Activated gamma-delta T cell treated with Interleukin-2 at 50 U/mL for 16 hours (primary cell): ENCODE measurements around the gene WNT2B.

Experiments
- DNase-seq: peaks from one replicate; pipeline ENCODE4 v3.0.0-alpha.2; 2020

The WNT2B gene

DNA sequence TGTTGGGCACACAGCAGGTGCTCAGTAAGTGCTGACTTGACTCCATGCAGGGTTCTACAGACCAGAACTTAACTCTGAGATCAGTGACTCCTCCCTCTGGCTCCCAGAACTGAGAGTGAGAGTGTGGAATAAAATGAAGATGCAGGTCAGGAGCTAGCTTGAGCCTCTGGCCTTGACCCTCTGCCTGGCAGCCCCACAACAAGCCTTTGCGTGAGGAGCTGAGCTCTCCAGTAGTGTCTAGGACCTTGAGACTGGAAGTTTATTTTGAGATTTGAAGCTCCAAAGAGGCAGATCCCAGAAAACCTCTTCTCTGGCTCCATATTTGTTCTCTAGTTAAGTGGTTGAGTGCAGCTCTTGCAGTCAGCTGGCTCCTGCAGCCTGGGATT, 3.4 kb upstream of the WNT2B start:
- no peak for DNase-seq

DNA sequence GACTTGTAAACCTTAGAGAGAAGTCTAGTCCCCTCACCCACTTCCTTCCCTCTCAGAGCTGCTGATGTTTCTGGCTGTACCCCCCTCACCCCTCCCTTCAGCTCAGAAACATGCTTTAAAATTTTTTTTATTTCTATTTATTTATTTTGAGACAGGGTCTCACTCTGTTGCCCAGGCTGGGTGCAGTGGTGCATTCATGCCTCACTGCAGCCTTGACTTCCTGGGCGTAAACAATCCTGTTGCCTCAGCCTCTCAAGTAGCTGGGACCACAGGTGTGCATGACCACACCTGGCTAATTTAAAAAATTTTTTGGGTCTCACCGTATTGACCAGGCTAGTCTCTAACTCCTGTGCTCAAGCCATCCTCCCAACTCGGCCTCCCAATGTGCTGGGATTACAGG, 2.9 kb upstream of the WNT2B start:
- DNase-seq: no peak

DNA sequence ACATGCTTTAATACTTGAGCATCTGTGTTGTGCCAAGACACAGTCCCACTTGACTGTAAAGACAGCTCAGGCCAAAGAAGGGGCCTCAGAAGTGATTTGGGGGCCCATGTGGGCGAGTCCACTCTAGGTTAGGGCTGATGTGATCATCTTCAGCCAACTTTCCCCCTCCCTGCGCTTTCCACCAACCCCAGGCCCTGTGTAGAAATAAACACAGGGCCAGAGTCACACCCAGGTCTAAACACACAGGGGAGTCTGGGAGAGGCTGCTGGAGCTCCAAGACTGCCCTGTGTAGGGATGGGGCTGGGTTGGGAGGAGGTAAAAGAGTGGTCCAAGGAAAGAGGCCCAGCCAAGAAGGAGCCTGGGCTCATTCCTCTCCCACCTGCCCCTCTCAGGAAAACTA, 2.5 kb upstream of the WNT2B start:
- DNase-seq: no peak

DNA sequence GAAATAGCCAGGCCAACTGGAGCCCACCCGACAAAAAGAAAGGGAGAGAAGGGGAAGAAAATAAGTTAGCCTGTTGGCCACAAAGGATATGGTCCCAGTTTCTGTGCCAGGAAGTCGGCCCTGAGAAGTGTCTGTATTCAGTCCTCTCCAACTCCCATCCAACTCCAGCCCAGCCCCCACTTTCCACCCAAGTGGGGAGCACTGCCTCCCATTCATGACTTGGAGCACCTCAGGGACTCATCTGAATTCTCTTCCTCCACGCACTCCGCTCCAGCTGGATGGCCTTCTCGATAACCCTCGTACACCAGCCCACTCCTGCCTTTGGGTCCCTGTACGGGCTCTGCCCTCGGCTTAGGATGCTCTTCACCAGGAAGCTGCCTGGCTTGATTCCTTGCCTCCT, 2.0 kb upstream of the WNT2B start:
- no peak for DNase-seq

DNA sequence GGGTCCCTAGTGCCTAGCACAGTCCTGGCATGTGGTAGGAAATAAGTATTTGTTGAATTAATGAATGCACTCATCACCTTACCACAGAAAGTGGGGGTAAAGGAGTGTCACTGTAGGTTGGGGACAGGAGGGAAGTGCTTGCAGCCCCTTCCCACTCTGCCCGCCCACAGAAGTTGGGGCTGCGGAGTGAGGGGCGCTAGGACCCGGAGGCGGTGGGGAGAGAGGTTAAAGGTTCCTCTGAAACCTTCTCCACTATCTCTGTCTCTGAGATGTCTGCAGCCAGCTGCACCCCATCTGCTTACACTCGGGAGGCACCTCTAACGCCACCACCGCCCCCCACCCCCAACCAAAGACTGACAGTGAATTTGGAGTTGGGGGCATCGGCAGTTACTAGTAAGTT, 1.4 kb upstream of the WNT2B start:
- no peak for DNase-seq

DNA sequence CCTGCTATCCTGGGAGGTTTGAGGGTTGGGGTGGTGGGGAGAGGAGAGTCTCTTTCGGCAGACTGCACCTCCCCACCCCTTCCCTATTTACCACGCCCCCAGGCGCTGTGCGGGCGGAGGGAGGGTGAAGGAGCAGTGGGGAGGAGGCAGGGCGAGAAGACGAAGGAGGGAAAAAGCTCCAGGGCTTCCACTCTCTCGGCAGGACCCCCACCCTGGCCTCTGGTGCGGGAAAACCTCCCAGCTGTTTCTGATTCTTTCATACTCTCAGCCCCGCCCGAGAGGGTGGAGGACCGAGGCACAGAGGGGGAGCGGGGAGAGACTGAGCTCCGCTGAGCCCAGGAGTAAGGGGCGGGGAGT, 866 bp upstream of the WNT2B start:
- no peak for DNase-seq

DNA sequence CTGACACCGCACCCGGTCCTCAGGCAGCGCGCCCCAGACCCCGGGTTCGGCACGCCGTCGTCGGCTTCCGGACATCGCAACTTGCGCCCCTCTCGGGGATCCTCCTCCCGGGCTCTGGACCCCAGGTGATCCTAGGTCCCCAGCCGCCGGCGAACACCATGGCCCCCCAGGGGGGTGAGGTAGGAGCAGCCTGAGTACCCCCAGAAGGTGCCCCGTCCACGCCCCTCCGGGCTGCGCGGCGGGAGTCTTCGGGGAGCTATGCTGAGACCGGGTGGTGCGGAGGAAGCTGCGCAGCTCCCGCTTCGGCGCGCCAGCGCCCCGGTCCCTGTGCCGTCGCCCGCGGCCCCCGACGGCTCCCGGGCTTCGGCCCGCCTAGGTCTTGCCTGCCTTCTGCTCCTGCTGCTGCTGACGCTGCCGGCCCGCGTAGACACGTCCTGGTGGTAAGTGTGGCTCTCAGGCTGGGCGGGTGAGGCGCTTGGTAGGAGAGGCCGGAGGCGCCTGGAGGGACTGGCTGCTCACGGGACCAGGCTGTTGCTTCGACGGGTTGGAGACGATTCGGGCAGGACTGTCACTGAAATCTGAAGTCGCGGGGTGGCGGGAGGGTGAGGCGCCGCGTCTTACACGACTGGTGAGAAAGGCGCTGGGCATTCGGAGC, 367 bp downstream of the WNT2B start:
- no peak for DNase-seq

DNA sequence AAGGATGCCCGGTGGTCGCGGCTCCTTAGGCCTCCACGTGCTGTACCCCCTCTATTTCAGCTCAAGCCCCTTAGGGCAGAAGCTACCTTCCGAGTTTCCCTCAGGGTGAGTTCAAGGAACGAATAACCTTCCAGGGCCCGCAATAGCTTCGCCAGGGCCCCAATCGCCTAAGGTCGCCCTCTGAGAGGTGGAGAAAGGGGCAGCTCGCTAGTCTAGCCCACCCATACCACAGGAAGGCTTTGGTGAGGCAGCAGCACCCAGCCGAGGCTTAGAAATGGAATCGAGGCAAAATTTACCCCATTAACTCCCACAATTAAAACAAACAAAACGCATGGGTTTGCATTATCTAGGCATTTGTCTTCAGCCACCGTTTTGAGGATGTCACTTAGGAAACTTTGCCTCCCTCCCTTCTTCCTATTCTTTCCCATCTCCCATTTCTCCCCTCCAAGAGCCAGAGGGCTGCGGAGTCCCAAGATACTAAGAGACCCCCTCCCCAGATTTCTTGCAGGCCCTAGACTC, 954 bp downstream of the WNT2B start:
- no peak for DNase-seq

DNA sequence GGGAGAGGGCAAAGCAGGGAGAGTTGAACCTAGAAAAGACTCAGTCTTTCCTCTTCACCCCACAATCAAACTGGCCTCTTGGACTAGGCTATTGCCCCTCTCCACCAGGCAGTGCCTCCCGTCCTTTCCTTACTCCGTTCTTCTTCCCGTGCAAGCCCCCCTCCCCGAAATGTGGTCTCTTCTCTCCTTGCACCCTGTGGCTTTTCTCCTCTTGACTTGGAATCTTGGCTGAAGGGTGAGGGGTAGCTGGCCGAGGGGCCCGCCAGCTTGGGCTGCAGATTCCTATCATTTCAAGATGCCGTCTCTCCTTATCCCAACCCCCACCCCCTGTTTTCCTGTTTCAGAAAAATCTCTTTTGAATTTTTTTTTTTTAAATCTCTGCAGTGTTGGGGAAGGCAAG, 1.6 kb downstream of the WNT2B start:
- no peak for DNase-seq

DNA sequence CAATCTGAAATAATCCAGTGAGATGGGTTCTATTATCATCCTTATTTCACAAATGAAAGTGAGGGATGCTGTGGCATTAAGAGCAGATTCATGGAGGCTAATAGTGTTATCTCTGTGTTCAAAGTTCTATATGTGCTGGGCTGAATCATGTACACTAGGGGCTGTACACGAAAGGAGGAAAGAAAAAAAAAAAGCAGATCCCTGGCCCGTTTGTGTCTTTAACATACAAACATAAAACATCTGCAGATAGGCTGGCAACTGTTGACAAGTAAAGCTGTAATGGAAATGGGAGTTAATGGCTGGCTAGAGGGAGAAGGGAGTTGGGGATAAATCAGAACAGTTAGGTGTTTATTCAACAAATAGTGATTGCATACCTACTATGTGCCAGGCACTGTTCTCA, 3.1 kb downstream of the WNT2B start:
- no peak for DNase-seq

DNA sequence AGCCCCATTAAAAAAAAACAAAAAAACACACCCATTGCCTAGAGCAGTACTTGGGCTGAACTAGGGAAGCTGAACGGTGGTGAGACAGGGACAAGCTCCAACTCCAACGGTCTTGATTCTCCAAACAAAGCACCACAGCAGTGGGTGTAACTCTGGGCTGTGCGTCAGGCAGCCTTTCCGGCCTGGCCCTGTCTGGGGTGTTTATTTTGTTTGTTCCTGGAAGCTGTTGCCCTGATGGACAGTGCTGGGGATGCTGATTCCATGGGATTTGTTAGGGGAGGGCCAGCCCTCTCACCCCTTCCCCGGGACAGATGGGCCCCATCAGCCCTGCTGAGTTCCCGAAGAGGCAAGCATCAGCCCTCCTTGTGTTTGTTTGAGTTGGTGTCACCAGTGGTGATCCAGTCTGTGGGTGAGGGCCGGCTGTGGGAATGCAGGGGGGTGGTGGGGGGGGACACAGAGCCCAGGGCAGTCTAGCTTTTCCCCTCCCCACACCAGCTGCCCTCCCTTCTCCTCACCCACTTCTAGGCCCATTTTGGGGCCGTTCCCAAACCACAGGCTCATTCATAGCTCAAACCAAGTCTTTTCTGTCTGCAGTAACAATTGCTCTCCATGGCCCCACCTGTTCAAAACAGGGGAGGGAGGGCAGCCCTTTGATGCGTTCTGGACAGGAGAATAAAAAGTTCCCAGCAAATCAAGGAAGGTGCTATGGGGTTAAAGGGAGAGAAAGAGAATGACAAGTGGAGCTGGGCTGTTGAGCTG, 4.5 kb downstream of the WNT2B start:
- DNase-seq: no peak

DNA sequence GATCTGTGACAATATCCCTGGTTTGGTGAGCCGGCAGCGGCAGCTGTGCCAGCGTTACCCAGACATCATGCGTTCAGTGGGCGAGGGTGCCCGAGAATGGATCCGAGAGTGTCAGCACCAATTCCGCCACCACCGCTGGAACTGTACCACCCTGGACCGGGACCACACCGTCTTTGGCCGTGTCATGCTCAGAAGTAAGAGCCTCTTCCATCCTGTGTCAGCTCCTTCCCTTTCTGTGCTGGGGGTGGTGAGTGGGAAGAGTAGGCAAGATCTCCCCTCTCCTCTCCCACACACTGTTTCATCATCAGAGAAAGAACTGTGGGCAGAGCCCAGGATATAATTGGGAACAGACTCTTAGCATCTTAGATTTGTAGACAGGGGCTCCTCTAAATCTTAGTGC, 6.1 kb downstream of the WNT2B start:
- DNase-seq: no peak

DNA sequence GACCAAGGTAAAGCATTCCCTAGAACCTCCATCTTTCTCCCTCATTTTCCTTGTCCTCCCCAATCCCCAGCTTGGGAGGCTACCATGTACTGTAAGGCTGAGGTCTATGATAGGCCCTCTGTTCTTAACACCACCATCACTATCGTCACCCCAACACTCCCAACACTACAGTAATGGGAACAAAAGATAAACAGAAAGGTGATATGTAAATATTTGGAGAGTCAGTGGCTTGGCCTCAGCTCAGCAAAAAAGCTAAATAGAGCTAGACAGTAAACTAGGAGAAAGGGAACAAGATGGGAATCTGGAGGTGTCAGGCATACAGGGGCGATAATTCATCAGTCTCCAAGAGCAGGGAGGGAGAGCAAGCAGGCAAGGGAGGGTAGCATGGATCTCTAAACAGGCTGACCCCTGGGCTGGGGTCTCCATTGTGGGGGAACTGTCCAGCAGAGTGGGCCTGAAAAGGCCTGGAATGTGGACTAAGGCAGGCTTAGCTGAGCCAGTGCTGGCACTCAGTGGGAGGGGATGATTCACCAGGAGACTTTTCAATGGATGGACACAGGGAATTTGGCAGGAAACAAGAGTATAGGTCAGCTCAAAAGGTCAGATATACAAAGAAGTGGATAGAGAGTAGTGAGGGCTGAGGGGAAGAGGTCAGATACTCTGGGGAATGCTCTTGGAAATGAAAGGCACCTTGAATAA, 6.7 kb downstream of the WNT2B start:
- DNase-seq: no peak

DNA sequence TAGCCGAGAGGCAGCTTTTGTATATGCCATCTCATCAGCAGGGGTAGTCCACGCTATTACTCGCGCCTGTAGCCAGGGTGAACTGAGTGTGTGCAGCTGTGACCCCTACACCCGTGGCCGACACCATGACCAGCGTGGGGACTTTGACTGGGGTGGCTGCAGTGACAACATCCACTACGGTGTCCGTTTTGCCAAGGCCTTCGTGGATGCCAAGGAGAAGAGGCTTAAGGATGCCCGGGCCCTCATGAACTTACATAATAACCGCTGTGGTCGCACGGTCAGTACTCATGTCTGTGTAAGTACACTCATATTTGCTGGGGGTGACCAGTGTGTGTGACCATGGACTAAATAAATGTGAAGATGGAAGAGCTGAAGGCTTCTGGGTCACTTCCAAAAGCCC, 7.4 kb downstream of the WNT2B start:
- DNase-seq: no peak

DNA sequence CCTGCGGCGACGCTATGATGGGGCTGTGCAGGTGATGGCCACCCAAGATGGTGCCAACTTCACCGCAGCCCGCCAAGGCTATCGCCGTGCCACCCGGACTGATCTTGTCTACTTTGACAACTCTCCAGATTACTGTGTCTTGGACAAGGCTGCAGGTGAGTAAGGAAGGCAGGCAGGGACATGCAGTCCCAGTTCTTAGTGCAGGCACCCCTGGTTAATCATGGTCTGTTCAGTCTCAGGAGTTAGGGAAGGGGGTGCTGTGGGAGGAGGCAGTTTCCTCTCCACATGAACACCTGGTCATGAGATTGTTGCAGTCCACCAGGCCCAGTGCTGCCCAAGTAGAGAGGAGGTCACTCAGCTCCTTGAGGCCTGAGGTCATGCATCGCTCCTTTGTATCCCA, 8.5 kb downstream of the WNT2B start:
- DNase-seq: no peak

DNA sequence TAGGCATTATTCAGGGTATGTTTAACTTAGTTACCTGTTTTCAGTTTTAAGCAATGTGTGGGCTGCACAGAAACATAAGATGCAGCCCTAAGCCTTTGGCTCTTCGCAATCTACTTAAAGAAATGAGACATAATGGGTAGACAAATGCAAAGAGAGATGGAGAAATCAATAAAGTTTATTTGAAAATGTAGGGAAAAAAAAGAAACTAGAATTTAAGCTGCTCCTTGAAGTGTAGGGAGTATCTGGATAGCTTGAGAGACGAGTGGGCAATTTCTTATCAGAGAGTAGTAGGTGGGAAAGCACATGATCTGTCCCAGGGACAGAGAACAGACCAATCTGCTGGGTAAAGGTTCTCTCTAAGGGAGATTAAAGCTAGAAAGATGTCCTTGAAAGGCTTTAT, 8.9 kb downstream of the WNT2B start:
- no peak for DNase-seq

DNA sequence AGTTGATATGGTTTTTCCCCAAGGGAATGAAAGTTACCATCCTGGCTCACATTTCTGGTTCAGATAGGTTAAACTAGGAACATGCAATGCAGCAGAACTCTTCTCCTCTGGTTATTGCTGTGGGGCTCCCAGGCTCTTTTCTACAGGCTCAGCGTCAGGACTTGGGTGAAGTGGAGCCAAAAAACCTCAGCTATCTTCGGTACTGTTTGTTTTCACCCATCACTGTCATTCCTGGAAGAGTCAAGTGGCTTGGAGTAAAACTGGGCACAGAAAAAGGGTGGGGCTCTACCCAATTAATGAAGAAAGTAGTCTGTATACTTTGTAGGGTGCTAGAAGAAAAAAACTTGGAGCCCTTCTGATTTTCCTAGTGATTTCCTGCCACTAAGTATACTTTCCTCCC, 9.4 kb downstream of the WNT2B start:
- DNase-seq: no peak

DNA sequence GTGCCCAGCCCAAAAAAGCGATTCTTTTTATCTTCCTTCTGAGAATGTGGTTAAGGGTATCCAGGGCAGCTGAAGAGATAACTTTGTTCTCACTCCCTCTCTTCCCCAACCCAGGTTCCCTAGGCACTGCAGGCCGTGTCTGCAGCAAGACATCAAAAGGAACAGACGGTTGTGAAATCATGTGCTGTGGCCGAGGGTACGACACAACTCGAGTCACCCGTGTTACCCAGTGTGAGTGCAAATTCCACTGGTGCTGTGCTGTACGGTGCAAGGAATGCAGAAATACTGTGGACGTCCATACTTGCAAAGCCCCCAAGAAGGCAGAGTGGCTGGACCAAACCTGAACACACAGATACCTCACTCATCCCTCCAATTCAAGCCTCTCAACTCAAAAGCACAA, 11.4 kb downstream of the WNT2B start:
- no peak for DNase-seq

DNA sequence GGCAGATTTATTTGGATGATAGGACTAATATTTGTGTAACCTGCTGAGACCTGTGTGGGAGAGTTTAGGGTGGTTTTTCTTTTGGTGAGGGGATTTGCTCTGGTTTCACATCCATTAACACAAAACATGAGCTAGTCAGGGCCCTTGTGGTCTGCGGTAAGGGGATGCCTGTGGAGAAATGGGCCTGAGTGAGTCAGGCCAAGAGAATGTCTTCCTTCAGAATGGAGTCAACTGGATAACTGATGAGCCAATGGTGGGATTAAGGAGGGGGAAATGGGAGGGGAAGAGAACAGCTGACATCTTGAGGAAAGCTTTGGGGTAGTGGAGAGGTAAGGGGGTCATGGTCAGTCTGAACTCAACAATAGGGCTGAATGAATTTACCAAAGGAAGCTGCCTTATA, 13.9 kb downstream of the WNT2B start:
- no peak for DNase-seq

DNA sequence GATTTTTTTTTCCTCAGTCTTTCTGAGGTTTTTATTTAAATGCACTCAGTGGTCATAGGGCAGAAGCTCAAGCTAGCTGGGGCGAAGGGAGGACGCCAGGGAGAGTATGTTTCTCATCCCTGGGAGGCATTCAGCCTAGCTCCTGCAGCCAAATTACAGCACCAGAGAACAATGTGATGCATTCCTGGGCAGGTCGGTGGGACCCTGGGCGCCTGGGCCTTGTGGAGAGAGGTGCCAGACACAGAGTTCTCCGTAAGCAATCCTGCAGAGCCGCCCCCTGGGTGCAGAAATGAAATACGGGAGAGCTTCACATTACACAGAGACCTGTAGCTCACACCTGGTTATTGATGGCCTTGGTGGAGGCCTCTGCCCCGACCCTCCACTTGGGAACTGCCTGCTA, 15.5 kb downstream of the WNT2B start:
- no peak for DNase-seq

DNA sequence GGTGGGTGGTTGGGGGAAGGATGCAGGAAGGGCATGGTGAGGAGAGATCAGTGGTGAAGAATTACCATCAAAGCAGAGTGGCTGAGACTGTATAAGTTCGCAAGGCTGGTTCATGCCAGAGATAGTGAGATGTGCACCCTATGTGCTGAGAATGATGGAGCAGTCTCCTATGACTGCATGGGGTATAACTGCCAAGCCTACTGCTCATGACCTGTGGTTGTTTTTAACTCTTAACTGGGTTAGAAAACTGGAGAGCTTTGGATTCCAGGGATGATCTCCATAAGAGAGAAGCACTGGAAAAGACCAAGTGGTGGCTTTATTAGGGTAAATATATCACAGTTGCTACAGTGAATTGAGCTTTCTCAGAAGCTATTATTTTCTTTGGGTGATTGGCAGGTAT, 16.2 kb downstream of the WNT2B start:
- no peak for DNase-seq

DNA sequence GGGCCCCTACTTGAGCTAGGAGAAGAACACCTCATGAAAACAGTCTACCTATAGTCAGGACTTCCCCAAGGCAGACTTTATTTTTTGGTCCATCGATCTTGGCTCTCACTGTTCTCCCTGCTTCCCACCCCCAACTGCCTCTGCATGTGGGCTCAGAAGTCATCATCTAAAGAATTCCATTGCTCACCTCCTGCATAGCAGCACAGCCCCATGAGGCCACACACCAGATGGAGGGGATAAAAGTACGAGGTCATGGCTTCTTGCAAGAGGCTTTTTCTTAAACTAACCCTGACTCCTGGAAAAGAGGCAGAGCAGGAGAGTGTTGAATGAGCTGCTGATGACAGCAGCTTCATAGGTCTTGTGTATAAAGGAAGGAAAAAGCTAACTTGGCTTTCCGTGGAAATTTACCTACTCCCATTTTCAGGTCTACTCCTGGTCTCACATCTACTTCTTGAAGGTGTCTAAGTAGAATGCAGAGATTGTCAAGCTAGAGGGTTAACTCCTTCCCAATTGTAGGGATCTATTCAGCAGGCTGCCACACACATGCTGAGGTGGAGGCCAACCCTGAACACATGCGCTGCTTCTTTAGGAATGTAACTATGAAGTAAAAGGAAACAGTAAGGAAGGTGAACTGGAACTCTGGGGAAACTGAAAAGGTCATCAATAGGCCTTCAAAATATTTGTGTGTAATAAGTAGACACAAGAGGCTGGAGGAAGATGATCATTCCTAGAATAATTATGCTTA, 18.7 kb downstream of the WNT2B start:
- no peak for DNase-seq

DNA sequence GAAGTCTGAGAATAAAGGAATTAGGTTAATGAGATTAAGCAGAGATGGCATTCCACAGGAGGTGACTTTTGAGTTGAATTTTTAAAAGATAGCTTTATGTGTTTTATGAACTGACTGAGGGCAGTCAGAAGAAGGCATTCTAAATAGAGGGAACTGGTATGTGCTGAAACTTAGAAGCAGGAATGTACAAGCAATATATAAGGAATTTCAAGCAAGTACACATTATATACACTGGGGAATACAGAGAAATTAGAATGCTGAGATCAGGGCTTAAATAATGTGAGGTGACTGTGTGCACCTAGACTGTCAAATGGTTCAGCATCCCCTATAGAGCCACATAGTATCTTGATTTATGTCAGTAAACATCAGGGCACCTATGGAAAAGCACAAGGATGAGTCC, 19.3 kb downstream of the WNT2B start:
- no peak for DNase-seq

DNA sequence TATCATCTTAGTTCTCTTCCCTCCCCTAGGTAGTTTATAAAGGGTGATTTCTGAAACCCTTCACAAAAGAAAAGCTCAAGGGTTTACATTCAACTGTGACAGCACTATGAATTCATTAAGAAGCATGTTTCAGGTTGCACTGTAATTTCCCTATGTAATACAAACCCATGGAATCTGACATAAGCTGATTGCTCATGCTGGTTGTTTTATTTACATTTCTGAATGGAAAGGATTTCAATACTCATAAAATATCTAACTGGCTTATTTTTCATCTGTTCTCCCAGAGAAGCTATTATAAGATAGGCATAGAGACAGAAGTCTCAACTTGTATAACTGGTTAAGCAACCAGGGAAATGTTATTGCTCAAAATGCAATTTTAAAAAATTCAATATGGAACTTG, 20.5 kb downstream of the WNT2B start:
- DNase-seq: no peak
